NCI-H226 (cell line): ENCODE measurements around the gene NOTUM.

Experiments used
- DNase-seq: peaks from one replicate; pipeline ENCODE4 v3.0.0-alpha.2; 2015

Gene NOTUM

DNA sequence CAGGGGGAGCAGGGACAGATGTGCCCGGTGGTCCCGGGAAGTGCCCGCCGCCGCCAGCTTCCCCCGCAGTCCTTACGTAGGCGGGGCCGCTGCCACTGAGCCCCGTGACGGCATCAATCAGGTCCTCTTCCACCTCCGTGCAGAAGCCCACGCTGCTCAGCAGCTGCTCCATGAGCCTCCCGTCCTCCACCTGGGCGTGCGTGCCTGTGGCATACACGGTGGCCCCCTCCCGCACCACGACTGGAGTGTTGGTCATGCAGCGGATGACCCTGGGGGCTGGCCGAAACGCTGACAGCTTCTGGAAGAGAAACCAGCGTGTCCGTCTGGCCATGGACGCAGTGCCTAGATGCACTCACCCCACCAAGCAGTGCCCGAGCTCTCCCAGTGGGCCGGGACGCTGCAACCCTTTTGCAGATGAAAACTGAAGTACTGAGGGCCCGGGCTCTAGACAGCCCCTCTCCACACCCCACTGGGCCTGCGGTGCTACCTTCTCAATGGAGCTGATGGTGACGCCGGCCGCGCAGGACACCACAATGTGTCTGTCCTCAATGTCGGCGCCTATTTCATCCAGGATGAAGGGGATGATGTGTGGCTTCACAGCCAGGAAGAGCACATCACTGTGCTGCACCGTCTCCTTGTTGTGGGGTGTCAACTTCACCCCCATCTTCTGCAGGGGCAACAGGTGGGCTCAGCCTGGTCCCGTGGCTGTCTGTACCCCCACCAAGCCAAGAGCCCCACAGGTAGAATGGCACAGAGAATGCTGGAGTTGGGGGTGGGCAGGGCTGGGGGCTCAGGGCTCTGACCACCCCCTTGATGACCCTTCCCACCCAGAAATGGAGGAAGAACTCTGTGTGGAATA is 25.9 kb downstream of the NOTUM start:
- DNase-seq: peak; percentile 0

DNA sequence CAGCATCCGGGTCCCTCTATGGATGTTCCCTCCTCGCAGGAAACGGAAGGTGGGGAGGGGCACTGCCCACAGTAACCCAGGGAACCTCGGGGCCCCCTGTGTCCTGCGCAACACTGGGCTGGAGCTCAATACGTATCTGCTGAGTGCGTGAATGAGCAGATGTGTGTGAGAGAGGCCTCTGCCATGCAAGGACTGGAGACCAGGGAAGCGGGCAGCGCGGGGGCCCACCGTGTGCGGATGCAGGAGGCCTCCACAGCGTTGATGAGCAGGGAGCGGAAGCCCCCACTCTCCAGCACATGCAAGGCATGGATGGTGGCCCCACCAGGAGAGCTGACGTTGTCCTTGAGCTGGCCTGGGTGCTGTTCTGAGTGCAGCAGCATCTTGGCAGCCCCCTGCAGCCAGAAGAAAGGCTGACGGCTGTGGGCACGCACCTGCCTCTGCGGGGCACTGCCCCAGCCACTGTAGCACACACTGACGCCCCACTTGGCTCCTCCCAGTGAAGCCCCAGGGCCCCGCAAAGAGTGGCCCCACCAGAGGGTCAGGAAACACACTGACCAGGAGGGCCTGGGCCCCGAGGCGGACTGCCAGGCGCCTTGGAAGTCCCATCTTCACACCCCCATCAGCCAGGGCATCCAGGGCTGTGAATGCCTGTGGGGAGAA is 26.8 kb downstream of the NOTUM start:
- peak; percentile 0 for DNase-seq

DNA sequence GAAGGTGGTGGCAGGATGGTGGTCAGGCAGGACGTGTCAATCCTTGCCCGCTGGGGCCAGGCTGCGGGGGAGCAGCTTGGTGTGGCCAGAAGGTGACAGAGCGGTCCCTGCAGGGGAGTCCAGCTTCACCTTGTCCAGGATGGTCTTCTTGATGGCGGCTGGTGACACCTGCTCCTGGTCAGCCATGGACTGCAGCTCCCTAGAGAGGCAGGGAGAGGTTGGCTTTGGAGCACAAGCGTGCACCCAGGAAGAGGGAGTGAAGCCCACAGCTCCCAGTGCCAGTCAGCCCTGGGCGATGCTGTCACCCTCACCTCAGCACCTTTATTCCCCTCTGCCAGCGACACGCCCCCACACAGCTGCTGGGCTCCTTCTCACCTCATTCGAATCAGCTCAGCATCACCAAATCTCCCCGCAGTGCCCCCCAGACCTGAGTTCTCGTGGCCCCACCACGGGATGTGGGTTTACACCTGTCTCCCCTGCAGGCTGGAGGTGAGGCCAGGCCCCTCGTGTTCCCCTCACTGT is 27.7 kb downstream of the NOTUM start:
- peak; percentile 0 for DNase-seq

GRCh38 chr17:81932333-81932983 is 28.5 kb downstream of the NOTUM start:
- peak; percentile 0 for DNase-seq

DNA sequence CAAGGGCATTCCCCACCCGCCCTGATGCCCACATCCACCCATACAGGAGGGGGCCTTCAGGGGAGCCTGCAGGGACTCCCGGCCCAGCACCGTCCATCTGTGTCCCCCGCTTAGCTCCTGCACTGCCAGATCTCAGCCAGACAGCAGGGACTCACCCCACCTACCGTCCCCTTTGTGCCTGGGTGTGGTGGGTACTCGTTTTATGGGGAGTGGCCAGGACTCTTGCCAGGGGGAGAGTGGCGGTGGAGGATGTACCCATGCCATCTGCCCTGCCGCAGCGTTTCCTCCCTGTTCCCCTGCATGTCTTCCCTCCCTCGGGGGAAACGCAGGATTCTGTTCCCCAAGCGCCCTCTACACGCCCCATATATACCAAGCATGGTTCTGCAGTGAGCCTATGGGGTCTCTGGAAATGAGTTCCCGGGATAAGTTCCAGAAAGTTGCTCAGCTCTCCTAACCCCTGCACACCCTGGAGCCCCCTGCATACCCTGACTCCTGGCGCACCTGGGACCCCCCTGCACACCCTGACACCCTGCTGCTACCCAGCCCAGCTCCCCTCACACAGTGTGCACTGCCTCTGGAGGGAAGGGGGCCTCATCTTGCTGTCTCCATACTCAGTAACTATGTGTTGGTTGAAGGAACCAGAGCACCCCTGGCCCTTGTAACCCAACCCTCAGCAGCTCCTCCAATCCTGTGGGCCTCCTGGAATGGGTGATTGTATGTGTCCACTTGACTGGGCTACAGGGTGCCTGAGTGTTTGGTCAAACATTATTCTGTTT is 29.2 kb downstream of the NOTUM start:
- peak; percentile 0 for DNase-seq

DNA sequence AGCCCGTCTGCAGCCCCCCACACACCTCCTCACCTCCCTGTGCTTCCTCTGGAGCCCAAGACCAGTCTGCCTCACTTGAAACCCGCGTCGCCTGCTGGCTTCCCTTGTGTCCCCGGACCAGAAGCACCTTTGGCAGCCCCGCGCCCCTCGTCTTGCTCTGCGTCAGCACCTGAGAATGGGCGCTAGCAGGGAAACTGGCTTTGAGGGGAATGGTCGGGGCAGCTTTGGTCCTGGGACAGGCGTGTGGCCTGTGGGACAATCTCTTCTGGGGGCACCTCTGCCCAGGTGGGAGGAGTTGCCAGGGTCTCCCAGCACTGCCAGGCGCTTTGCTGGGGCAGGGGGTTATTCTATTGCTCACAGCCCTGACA is 29.8 kb downstream of the NOTUM start:
- DNase-seq: no peak

- peak; percentile 1 for DNase-seq
Measured at GRCh38 chr17:81930142-81931125, 30.6 kb downstream of the NOTUM start.

GRCh38 chr17:81929253-81930141 is 31.5 kb downstream of the NOTUM start:
- DNase-seq: peak; percentile 0

DNA sequence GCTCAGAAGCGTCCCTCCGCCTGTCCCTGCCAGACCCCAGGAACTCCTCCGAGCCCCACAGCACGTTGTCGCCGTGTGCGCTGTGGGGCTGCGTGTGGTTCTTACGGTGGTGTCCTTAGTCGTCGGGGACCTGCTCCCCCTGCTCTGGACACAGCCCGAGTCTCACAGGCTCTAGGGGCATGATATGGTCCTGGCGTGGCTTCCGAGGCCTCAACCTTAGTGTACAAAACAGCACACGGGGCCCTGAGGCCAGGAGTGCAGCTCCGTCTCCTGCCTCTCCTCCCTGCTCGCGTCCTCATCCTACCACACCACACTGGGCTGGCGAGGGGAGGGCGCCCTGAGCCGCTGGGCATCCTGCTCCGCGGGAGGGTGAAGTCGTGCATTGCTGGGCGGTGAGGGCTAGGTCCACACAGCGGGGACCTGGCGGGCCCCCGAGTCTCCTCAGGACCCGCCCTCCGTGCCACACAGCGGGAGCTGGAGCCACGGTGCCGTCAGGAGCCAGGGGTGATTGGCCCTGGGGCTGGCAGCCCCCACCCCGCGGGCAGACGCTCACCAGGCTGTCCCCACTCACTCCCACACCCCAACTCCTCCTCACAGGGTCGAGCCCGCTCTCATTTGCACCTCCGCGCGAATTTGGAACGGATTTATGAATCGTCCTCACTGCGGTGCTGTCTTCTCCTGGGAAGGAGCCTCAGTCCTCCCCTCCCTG is 32.3 kb downstream of the NOTUM start:
- DNase-seq: peak; percentile 1

- peak; percentile 93 for DNase-seq
Measured at GRCh38 chr17:81927653-81928543, 33.1 kb downstream of the NOTUM start, which contains the start of gene MAFG. Gene MAFG, minus strand, starts transcription at chr17:81927735. Its CDS starts 4,550 bp downstream, at chr17:81923185.

DNA sequence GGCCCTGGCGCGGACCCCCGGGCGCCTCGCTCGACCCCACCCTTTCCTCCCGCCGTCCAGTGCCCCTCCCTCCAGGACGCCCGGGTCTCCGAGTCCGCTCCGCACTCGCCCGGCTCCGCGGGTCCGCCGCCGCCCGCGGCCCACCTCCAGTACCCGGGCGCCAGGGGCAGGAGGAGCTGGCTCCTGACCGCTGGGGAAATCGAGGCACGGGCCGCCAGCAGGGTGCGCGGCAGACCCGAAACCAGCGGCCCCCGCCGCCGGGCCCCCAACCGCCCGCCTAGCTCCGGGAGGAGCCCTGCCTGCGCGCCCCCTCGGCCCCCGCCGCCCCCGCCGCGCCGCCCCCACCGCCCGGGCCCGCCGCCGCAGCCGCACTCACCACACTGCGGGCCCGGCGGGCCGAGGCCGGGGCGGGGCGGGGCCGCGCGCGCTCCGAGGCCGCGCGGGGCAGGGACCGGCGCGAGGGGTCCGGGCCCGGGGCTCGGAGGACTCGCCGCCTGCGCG is 33.8 kb downstream of the NOTUM start:
- no peak for DNase-seq

- peak; percentile 90 for DNase-seq
Measured at GRCh38 chr17:81926451-81927151, 34.4 kb downstream of the NOTUM start.

DNA sequence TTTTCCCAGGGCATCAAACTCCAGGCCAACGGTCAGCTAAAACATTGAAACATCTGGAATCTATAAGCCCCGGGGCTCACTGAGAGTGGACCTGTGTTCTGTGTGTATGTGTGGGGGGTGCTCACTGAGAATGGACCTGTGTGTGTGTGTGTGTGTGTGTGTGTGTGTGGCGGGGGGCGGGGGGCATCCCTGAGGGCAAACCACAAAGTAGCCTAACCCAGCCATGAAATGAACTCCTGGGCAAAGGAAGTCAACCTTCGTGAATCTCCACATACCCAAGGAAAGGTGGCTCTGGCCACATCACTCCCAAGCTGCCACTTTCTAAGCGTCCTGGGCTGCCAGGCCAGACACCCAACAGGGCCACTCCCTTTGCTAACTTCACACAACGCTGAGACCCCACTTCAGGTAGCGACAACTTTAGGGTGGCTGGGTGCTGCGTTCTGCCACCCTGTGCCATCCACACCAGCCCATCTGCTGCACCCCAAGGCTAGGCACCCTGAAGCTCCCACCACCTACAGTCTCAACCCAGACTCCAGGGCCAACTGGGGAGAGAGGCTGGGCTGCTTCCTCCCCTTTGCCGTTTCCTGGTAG is 35.0 kb downstream of the NOTUM start:
- DNase-seq: peak; percentile 1

DNA sequence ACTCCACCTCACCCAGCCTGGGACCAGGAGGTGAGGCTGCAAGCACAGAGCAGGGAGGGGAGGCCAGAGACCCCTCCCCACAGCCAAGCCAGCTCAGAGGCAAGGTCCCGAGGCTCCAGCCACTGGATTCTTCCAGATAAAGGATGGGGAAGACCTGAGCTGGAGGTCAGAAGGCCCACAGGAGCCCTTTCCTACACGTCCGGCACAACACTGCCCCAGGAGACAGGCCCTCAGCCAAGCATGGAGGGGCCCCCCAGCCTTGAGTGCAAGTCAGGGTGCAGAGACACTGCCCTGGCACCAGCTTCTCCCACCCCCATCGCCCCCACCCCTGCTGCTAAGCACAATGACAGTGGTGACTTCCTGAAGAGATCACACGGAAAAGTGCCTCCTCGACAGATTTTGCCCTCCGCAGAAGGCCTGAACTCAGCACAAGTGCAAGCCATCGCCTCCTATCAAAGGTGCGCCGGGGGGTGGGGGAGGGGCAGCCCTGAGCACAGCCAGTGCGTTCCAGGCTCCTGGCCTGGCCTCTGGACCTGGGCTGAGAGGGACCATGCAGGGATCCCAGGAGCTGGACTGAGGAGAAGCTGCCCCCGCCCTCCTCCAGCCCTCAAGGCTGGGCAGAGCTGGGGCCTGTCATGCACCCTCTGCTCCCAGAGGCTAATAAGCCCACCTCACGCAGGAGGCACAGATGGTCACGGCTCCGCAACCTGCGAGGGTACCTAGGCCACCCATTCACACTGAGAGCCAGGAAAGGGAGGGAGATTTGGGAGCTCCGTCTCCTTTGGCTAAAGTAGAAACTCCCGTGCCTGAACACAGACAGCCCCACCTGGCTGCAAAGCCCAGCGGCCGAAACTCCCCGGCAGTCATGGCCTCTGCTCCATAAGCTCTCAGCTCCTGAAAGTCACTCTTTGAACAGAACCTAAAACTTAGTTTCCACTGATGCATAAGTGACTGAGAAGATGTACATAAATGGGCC is 36.1 kb downstream of the NOTUM start:
- peak; percentile 0 for DNase-seq

- peak; percentile 91 for DNase-seq
Measured at GRCh38 chr17:81923302-81924260, 37.4 kb downstream of the NOTUM start.
